Measurements from ENCODE around the gene FRMD4B.

FRMD4B gene

GRCh38 chr3:69390771-69391170 lies 4.9 kb upstream of the FRMD4B start:
- H3K4me3 Mint-ChIP-seq = no peak overlapping the region

DNA sequence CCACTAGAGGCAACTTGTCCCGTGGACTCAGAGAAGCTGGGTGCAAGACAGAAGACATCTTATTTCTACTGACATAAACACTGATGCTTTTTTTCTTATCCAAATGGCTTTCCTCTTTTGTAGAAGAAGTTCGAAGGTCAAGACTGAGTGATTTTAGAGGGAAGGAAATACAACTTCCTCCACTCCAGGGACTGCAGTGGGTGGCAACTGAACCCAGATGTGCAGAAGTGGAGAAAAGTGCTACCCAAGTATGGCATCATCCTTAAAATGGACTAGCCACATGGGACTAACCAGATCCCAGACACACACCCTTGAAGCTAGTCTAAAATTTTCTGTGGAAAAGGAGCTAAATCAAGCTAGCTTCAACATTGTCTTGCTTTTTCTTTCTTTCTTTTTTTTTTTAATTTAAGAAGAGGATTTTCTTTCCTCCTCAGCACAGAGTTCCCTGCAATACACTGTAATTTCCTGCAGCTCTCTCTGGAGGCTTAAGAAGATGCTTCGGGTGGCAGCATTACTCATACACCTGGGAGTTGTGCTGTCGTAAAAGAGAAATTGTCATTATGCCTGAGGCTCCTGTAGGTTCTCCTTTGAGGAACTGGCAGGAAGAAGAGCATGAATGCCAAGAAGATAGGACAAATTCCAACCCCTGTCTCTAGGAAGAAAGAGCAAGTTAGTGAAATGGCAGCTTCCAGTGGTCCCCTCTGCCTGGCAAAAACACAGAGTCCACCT lies 3.8 kb upstream of the FRMD4B start:
- intact Hi-C loops (cut with micrococcal nuclease) = loop anchor here (5.0 kb wide), 1 partner anchor 67 kb away; no protein-coding TSS in a partner anchor
- Mint-ChIP-seq H3K27me3 (peaks cover 24% of the 10 kb centered on the region), H3K27ac (peak overlapping the region; percentile 73), H3K9me3 (no peaks in the 10 kb centered on the region), H3K4me1 (ENCODE audit: low read depth) (peaks cover 55% of the 10 kb centered on the region), H3K4me3 (no peak overlapping the region), H3K36me3 (ENCODE audit: low read depth) (peaks cover 16% of the 10 kb centered on the region)

More at GRCh38 chr3:69390771-69391170, 4.9 kb upstream of the FRMD4B start:
- intact Hi-C loops (cut with micrococcal nuclease) = no loop called here
- H3K4me1 Mint-ChIP-seq (ENCODE audit: low read depth) = peaks cover 44% of the 10 kb centered on the region
- H3K36me3 Mint-ChIP-seq (ENCODE audit: low read depth) = peaks cover 5% of the 10 kb centered on the region
- H3K27ac Mint-ChIP-seq = no peak overlapping the region
- H3K27me3 Mint-ChIP-seq = peaks cover 13% of the 10 kb centered on the region
- H3K9me3 Mint-ChIP-seq = no peaks in the 10 kb centered on the region

- H3K27ac Mint-ChIP-seq = no peak overlapping the region
- H3K27me3 Mint-ChIP-seq = peaks cover 25% of the 10 kb centered on the region
- peaks cover 57% of the 10 kb centered on the region for H3K4me1 Mint-ChIP-seq (ENCODE audit: low read depth)
- peaks cover 16% of the 10 kb centered on the region for H3K36me3 Mint-ChIP-seq (ENCODE audit: low read depth)
- intact Hi-C loops (cut with micrococcal nuclease) = loop anchor here (5.0 kb wide), 1 partner anchor 66 kb away; no protein-coding TSS in a partner anchor
- H3K4me3 Mint-ChIP-seq = no peak overlapping the region
- H3K9me3 Mint-ChIP-seq = no peaks in the 10 kb centered on the region
Measured at GRCh38 chr3:69388241-69388640, 2.4 kb upstream of the FRMD4B start.

DNA sequence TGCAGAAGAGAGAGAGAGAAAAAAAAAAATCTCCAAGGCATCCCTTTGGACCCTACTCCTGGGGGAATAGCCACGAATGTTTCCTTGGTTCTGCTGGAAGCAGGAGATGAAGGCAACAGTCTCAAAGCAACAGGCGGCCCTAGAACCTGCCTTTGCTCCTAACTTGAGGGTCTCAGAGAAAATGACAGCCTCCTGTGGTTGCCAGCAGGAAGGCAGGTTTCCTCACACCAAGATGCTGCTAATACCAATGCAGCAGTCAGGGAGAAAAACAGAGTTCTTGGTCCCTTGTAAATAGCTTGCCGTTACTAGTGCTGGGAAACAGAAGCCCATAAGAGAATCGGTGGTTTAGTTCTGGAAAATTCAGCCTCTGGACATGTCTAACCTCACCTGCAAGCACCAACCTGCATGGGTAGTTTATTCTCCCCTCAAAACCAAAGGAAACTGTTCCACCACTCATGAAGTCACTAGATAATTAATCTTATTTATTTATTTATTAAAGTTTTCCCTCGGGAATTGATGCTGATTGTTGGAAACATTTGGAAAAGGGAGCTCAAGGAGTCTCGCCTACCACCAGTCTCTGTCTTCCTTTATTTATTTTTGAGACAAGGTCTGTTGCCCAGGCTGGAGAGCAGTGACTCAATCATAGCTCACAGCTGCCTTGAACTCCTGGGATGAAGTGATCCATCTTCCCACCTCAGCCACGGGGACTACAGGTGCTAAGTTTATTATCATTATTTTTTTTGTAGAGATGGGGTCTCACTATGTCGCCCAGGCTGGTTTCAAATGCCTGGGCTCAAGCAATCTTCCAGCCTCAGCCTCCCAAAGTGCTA lies 883 bp upstream of the FRMD4B start:
- Mint-ChIP-seq H3K9me3 (no peaks in the 10 kb centered on the region), H3K4me3 (peak overlapping the region; percentile 84), H3K4me1 (ENCODE audit: low read depth) (peaks cover 43% of the 10 kb centered on the region), H3K27ac (peak overlapping the region; percentile 90), H3K36me3 (ENCODE audit: low read depth) (peaks cover 16% of the 10 kb centered on the region), H3K27me3 (peaks cover 25% of the 10 kb centered on the region)
- intact Hi-C loops (cut with micrococcal nuclease) = loop anchor here (5.0 kb wide), 1 partner anchor 64 kb away; no protein-coding TSS in a partner anchor

DNA sequence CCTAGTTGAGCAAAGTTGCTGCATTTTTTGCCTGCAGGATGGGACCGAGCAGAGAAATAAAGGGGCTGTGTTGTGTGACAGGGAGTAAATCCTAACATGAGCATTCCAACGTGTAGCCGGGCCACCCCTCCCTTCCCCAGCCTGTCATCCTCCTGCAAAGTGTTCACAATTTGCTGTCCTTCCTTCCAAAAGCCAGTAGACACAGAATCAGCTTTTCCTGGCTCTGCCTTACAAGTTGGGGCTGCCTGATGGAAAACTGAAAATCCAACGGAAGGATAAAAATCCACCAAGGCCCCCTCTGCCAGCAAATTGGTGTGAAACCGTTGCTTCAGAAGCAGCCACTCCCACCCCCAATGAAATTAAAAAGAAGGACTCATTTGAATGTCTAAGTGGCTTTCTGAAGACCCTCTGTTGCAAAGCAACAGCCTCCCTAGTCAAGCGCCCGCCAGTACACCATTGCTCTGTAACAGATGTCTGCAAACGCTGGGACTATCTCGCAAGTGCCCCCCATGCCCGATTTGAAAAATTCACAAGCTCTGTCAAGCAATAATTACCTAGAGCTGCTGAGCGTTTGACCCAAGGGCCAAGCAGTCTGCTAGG lies 665 bp downstream of the FRMD4B start:
- intact Hi-C loops (cut with micrococcal nuclease) = loop anchor here (5.0 kb wide), 1 partner anchor 63 kb away; no protein-coding TSS in a partner anchor
- H3K27me3 Mint-ChIP-seq = peaks cover 25% of the 10 kb centered on the region

GRCh38 chr3:69384326-69384725 lies 1.6 kb downstream of the FRMD4B start:
- peak overlapping the region; percentile 84 for H3K4me3 Mint-ChIP-seq

More for the DNA sequence above, 665 bp downstream of the FRMD4B start:
- H3K27ac Mint-ChIP-seq = peak overlapping the region; percentile 90
- H3K4me3 Mint-ChIP-seq = peak overlapping the region; percentile 84
- H3K36me3 Mint-ChIP-seq (ENCODE audit: low read depth) = peaks cover 16% of the 10 kb centered on the region
- peaks cover 37% of the 10 kb centered on the region for H3K4me1 Mint-ChIP-seq (ENCODE audit: low read depth)
- no peaks in the 10 kb centered on the region for H3K9me3 Mint-ChIP-seq

DNA sequence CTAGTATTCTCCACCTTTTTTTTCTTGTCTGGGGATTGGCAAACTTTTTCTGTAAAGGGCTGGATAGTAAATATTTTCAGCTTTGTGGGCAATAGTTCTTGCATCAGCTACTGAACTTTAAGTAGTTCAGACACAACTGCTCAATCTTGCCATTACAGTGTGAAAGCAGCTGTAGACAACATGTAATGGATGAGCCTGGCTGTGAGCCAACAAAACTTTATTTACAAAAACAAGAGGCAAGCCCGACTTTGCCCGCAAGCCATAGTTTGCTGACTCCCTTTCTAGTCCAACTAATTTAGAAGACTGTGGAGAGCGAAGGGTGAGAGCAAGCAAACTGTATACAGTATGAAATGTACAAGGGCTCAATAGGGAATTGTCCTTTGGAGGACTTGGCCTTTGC lies 6.2 kb downstream of the FRMD4B start:
- Mint-ChIP-seq H3K9me3 (peaks cover 7% of the 10 kb centered on the region), H3K36me3 (ENCODE audit: low read depth) (peaks cover 10% of the 10 kb centered on the region), H3K27ac (no peak overlapping the region), H3K27me3 (peaks cover 1% of the 10 kb centered on the region), H3K4me1 (ENCODE audit: low read depth) (peaks cover 23% of the 10 kb centered on the region), H3K4me3 (no peak overlapping the region)
- intact Hi-C loops (cut with micrococcal nuclease) = loop anchor here (5.0 kb wide), 1 partner anchor 48 kb away; no protein-coding TSS in a partner anchor

More at GRCh38 chr3:69384326-69384725, 1.6 kb downstream of the FRMD4B start:
- Mint-ChIP-seq H3K4me1 (ENCODE audit: low read depth) (peaks cover 28% of the 10 kb centered on the region), H3K9me3 (no peaks in the 10 kb centered on the region), H3K36me3 (ENCODE audit: low read depth) (peaks cover 16% of the 10 kb centered on the region), H3K27me3 (peaks cover 25% of the 10 kb centered on the region), H3K27ac (peak overlapping the region; percentile 90)
- intact Hi-C loops (cut with micrococcal nuclease) = no loop called here

GRCh38 chr3:69378112-69378802 lies 7.6 kb downstream of the FRMD4B start:
- Mint-ChIP-seq H3K4me1 (ENCODE audit: low read depth) (peaks cover 18% of the 10 kb centered on the region), H3K9me3 (peaks cover 7% of the 10 kb centered on the region), H3K36me3 (ENCODE audit: low read depth) (peaks cover 9% of the 10 kb centered on the region), H3K27me3 (no peaks in the 10 kb centered on the region), H3K4me3 (no peak overlapping the region), H3K27ac (peak overlapping the region; percentile 33)
- intact Hi-C loops (cut with micrococcal nuclease) = loop anchor here (5.0 kb wide), 1 partner anchor 49 kb away; no protein-coding TSS in a partner anchor

GRCh38 chr3:69377262-69377661 lies 8.6 kb downstream of the FRMD4B start:
- Mint-ChIP-seq H3K4me3 (no peak overlapping the region), H3K27ac (peak overlapping the region; percentile 19), H3K9me3 (peaks cover 7% of the 10 kb centered on the region), H3K4me1 (ENCODE audit: low read depth) (peaks cover 18% of the 10 kb centered on the region), H3K27me3 (no peaks in the 10 kb centered on the region), H3K36me3 (ENCODE audit: low read depth) (peaks cover 12% of the 10 kb centered on the region)
- intact Hi-C loops (cut with micrococcal nuclease) = loop anchor here (5.0 kb wide), 1 partner anchor 50 kb away; no protein-coding TSS in a partner anchor

DNA sequence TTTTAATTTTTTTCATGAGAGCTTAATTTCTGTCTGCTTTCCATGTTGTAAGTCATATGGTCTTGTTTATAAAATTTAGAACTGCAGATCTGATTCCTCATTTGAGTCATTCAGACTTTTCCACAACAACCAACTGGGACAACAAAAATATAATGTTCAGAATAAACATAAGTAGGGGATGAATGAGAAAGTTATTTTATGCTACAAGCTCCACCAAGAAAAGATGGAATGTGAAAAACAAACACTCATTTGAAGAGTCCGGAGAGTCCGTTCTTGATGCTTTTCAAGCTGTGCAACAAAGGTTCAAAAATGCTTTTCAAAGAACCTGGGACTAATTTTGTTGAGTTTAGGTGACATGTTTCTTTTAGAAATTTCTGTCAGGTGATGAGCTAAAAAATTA lies 9.2 kb downstream of the FRMD4B start:
- H3K36me3 Mint-ChIP-seq (ENCODE audit: low read depth) = peaks cover 17% of the 10 kb centered on the region
- intact Hi-C loops (cut with micrococcal nuclease) = loop anchor here (5.0 kb wide), 1 partner anchor 51 kb away; no protein-coding TSS in a partner anchor
- H3K4me1 Mint-ChIP-seq (ENCODE audit: low read depth) = peaks cover 22% of the 10 kb centered on the region
- H3K27ac Mint-ChIP-seq = no peak overlapping the region
- peaks cover 7% of the 10 kb centered on the region for H3K9me3 Mint-ChIP-seq
- H3K4me3 Mint-ChIP-seq = no peak overlapping the region
- no peaks in the 10 kb centered on the region for H3K27me3 Mint-ChIP-seq

GRCh38 chr3:69371816-69372215 lies 14.1 kb downstream of the FRMD4B start:
- Mint-ChIP-seq H3K27ac (peak overlapping the region; percentile 73), H3K36me3 (ENCODE audit: low read depth) (peaks cover 25% of the 10 kb centered on the region), H3K9me3 (no peaks in the 10 kb centered on the region), H3K27me3 (no peaks in the 10 kb centered on the region), H3K4me1 (ENCODE audit: low read depth) (peaks cover 34% of the 10 kb centered on the region), H3K4me3 (no peak overlapping the region)
- intact Hi-C loops (cut with micrococcal nuclease) = loop anchor here (5.0 kb wide), 1 partner anchor 35 kb away; no protein-coding TSS in a partner anchor

GRCh38 chr3:69370901-69371301 lies 15.0 kb downstream of the FRMD4B start:
- Mint-ChIP-seq H3K4me3 (no peak overlapping the region), H3K27ac (peak overlapping the region; percentile 73), H3K27me3 (no peaks in the 10 kb centered on the region), H3K36me3 (ENCODE audit: low read depth) (peaks cover 25% of the 10 kb centered on the region), H3K9me3 (no peaks in the 10 kb centered on the region), H3K4me1 (ENCODE audit: low read depth) (peaks cover 34% of the 10 kb centered on the region)
- intact Hi-C loops (cut with micrococcal nuclease) = loop anchor here (5.0 kb wide), 1 partner anchor 36 kb away; no protein-coding TSS in a partner anchor
